ENCODE data around the gene NOTCH1. TPM values are rescaled to one million over a fixed set of nuclear protein-coding genes. Genes with fewer than 3 reads are reported as not detected.

The NOTCH1 gene
- total RNA-seq, 3 donors from 2014 or later: 124 to 128 (median 125) TPM

DNA sequence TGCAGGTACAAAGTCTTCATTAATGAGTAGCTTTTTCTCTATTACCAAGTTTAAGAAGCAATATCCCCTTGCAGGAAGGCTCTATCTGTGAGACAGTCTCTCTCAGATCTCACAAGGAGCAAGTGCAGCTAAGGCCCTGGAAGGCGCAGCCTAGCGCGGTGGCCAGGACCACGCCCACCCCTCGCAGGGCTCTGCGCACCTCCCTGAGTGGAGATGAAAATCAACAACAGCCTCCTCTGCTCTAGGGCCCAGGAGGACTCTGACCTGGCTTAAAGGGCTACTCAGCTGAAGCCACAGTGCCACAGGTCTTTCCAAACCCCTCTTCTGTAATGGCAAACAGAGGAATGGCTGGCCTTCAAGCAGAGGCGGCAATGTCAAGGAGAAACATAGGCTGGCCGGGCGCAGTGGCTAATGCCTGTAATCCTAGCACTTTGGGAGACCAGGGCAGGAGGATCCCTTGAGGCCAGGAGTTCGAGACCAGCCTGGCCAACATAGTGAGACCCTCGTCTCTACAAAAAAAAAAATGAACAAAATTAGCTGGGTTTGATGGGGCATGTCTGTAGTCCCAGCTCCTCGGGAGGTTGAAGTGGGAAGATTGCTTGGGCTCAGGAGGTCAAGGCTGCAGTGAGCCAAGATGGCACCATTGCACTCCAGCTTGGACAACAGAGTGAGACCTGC is 74.9 kb downstream of the NOTCH1 start:
- Mint-ChIP-seq H3K4me1 (ENCODE audit: low read depth) (no peaks in the 10 kb centered on the region), H3K4me3 (no peak overlapping the region), H3K9me3 (no peaks in the 10 kb centered on the region), H3K36me3 (ENCODE audit: insufficient read depth) (peaks cover 23% of the 10 kb centered on the region), H3K27me3 (ENCODE audit: low read depth) (no peaks in the 10 kb centered on the region)
- no peak for ATAC-seq
- no peak for DNase-seq

DNA sequence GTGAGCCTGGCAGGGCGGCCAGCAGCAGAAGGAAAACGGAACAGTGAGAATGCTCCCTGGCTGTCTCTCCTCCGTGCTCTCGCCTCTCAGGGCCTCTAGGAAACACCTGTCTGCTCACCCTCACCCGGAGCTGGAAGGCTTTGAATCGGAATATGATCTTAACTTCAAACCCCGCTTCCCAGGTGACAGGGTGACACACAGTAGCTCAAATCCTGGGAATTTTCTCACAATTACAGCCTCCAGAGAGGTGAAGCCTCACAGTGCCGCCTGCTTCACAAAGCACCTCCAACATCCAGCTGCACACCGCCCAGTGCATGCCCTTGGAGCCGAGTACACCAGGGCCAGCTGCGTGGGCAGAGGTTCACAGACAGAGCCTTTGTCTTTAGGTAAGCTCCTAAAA is 75.5 kb downstream of the NOTCH1 start:
- DNase-seq (no peak), ATAC-seq (no peak)
- H3K4me3 Mint-ChIP-seq: no peak overlapping the region
- H3K9me3 Mint-ChIP-seq: no peaks in the 10 kb centered on the region
- no peaks in the 10 kb centered on the region for H3K27me3 Mint-ChIP-seq (ENCODE audit: low read depth)
- H3K4me1 Mint-ChIP-seq (ENCODE audit: low read depth): no peaks in the 10 kb centered on the region
- peaks cover 23% of the 10 kb centered on the region for H3K36me3 Mint-ChIP-seq (ENCODE audit: insufficient read depth)

DNA sequence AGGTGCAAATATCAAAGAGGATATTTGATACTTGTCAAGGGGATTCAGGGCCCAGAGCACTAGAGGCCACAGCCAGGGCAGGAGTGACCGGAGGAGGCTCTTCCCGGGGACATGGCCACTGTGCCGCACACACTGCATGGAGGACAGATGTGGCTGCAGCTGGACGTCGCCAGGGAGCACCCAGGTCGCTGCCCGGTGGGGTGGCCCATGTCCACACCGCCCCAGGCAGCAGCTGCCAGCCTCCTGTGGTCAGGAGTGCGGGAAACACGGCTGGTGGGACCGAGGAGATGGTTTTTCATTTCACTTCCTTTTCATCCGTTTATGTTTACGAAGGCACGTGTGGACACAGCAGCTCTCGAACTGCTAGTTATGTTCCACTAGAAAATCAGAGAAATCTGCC is 78.1 kb downstream of the NOTCH1 start:
- Mint-ChIP-seq H3K27me3 (ENCODE audit: low read depth) (no peaks in the 10 kb centered on the region), H3K9me3 (no peaks in the 10 kb centered on the region), H3K36me3 (ENCODE audit: insufficient read depth) (peaks cover 30% of the 10 kb centered on the region), H3K4me1 (ENCODE audit: low read depth) (no peaks in the 10 kb centered on the region), H3K4me3 (no peak overlapping the region)
- ATAC-seq (no peak), DNase-seq (no peak)

DNA sequence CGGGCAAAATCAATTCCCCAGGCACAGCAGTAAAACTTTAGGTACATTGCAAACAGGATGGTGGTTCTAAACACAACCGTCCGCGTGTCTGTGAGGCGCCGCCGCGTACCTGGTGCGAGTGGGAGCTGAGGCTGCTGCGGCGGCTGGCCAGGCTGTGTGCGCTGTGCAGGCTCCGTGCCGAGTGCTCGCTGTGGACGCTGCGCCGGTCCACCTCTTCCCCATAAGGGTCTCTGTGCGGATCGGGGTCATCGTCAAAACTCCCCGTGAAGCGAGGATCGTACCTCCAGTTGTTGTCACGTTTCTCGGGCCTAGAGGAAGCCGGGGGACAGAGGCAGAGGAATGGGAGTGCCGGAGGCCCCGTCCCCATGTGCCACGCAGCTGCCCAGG is 79.7 kb downstream of the NOTCH1 start:
- no peak overlapping the region for H3K4me3 Mint-ChIP-seq
- DNase-seq (no peak), ATAC-seq (no peak)
- H3K27me3 Mint-ChIP-seq (ENCODE audit: low read depth): no peaks in the 10 kb centered on the region
- no peaks in the 10 kb centered on the region for H3K4me1 Mint-ChIP-seq (ENCODE audit: low read depth)
- H3K36me3 Mint-ChIP-seq (ENCODE audit: insufficient read depth): peaks cover 34% of the 10 kb centered on the region
- no peaks in the 10 kb centered on the region for H3K9me3 Mint-ChIP-seq

DNA sequence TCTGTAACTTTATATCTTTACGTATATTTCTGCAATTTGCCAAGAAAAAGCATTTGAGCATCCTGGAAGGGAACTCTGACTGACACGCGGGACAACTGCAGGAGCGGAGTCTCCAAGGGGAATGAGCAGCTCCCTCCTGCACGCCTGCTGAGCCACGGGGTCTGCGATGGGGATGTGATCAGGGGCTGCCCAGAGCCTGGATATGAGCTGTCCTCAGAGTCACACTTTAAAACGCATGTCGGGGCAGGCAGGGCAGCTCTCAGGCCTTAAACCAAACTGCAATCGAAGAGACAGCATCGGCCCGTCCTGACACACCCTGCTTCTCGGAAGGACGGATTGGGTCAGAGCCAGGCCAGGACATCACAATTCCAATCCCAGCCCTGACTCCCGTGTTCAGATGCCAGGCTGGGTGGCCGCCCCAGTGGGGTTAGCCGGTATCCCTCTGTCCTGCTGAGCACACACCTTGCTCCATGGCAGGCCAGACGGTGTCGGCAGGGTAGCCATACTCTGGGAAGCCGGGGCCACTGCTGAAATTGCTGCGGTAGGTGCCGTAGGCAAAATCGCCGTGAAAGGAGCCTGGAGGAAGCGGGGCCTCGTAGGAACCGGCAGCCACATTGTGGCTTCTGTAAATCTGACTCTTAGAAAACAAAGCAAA is 80.2 kb downstream of the NOTCH1 start:
- Mint-ChIP-seq H3K4me3 (no peak overlapping the region), H3K4me1 (ENCODE audit: low read depth) (no peaks in the 10 kb centered on the region), H3K27me3 (ENCODE audit: low read depth) (no peaks in the 10 kb centered on the region), H3K36me3 (ENCODE audit: insufficient read depth) (peaks cover 34% of the 10 kb centered on the region), H3K9me3 (no peaks in the 10 kb centered on the region)
- DNase-seq (no peak), ATAC-seq (no peak)

DNA sequence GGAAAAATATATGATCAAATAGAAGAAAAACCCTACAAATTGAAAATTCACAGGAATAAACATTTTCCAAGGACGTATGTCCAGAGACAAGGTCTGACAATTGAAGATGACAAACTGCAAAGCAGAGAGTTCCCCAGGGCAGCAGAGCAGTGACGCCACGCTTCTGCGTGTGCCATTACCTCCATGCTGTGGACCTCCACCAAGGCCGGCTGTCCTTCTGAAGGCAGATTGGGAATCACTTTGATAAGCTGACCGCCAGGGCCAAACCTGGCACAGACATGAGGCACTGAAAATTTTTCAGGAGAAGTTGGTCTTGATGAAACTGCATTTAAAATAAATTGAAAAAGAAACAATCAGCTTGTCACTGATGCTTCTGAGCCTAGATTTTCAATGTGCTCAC is 81.6 kb downstream of the NOTCH1 start:
- no peak overlapping the region for H3K4me3 Mint-ChIP-seq
- ATAC-seq (no peak), DNase-seq (no peak)
- H3K4me1 Mint-ChIP-seq (ENCODE audit: low read depth): no peaks in the 10 kb centered on the region
- no peaks in the 10 kb centered on the region for H3K9me3 Mint-ChIP-seq
- H3K36me3 Mint-ChIP-seq (ENCODE audit: insufficient read depth): peaks cover 40% of the 10 kb centered on the region
- no peaks in the 10 kb centered on the region for H3K27me3 Mint-ChIP-seq (ENCODE audit: low read depth)

DNA sequence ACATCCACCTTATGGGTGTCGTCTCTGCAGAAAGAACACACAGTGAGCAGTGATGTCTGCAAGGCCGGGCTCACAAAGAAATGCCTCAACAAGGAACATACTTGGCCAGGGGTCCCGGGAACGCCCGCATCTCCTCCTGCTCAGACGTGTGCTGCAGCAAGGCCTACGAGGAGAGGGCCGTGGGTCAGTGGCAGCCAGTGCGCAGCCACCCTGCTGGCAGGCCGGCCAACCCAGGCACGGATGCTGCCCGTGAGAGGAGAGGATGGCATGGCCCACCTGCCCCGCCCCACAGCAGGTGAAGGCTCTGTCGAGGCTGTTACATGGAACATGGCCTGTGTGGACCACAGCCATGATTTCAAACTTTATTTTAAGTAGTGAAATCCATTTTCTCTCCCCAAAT is 82.3 kb downstream of the NOTCH1 start:
- DNase-seq: no peak
- H3K9me3 Mint-ChIP-seq: no peaks in the 10 kb centered on the region
- no peak overlapping the region for H3K4me3 Mint-ChIP-seq
- peaks cover 45% of the 10 kb centered on the region for H3K36me3 Mint-ChIP-seq (ENCODE audit: insufficient read depth)
- ATAC-seq: no peak
- no peaks in the 10 kb centered on the region for H3K27me3 Mint-ChIP-seq (ENCODE audit: low read depth)
- no peaks in the 10 kb centered on the region for H3K4me1 Mint-ChIP-seq (ENCODE audit: low read depth)

DNA sequence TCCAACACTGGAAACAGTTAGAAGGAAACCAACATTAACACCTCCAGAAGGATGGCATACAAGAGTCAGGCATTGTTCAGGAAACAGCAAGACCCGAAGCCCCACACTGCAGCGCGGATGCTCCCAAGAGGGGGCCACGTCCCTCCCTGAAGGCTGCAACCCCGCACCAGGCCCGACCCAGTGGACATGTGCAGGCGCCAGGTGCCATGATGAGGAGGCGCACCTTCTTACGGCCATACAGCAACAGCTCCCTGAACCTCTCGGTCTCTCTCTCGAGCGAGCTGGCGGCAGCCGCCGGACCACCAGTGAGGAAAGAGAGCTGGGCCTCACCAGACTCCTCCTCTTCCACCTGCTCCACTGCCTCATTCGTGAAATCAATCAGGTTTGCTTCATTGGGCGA is 83.2 kb downstream of the NOTCH1 start:
- Mint-ChIP-seq H3K36me3 (ENCODE audit: insufficient read depth) (peaks cover 46% of the 10 kb centered on the region), H3K27me3 (ENCODE audit: low read depth) (no peaks in the 10 kb centered on the region), H3K9me3 (no peaks in the 10 kb centered on the region), H3K4me3 (no peak overlapping the region), H3K4me1 (ENCODE audit: low read depth) (no peaks in the 10 kb centered on the region)
- ATAC-seq: no peak
- DNase-seq: no peak

DNA sequence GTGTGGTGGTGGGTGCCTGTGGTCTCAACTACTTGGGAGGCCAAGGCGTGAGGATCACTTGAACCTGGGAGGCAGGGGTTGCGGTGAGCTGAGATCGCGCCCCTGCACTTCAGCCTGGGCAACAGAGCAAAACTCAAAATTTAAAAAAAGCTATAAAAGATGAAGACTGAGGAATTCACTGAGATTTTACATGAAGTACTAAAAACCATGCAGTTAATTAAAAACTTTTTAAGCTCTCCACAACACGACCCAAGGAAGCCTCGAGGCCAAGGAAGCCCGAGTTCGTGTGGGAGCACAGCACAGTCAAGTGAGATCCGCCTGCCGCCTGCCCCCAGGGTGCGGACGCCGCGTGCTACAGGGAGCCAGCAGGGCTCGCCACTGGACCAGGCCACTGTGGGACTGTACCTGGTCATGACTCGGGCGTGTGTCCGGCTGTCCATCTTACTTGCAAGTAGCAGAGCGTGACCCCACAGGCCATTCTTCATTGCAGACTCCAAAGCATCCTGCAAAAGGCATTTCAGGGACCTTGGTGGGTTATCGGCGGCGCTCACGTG is 85.0 kb downstream of the NOTCH1 start:
- ATAC-seq (no peak), DNase-seq (no peak)
- Mint-ChIP-seq H3K9me3 (no peaks in the 10 kb centered on the region), H3K36me3 (ENCODE audit: insufficient read depth) (peaks cover 46% of the 10 kb centered on the region), H3K4me1 (ENCODE audit: low read depth) (no peaks in the 10 kb centered on the region), H3K4me3 (no peak overlapping the region), H3K27me3 (ENCODE audit: low read depth) (no peaks in the 10 kb centered on the region)

DNA sequence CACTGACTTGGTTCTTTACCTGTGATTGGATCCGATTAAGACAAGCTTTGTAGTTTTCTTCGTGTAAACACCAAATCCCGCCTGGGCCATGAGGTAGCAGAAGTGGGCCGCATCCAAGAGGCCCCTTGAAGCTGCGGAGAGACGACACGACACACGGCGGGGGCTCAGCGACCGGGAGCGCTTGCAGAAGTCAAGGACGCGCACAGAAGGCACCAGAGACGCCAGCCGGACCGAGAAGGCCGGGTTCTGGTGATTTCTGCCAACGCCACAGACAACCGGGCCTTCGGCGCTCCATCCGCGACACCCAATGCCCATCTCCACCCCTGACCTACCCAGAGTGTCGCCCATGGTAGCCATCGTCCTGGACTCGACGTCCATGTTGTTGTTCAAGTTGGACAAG is 86.4 kb downstream of the NOTCH1 start:
- Mint-ChIP-seq H3K9me3 (no peaks in the 10 kb centered on the region), H3K27me3 (ENCODE audit: low read depth) (no peaks in the 10 kb centered on the region), H3K4me3 (no peak overlapping the region), H3K36me3 (ENCODE audit: insufficient read depth) (peaks cover 46% of the 10 kb centered on the region), H3K4me1 (ENCODE audit: low read depth) (no peaks in the 10 kb centered on the region)
- ATAC-seq (no peak), DNase-seq (no peak)

DNA sequence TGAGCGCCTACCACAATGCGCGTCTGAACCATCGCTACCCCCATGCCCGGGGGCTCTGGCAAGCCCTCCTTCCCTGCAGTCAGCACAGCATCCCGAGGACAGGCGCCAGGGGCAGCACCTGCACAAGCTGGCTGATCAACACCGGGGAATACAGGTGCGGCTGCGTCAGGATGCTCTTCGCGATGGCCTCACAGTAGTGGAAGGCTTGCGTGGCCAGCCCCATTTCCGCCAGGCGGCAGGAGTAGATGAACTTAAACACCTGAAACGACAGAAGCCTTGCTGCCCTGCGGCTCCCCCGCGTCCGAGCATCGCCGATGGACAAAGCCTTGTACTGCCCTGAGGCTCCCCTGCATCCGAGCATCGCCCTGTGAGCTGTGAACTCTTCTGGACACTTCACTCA is 88.5 kb downstream of the NOTCH1 start:
- peaks cover 47% of the 10 kb centered on the region for H3K36me3 Mint-ChIP-seq (ENCODE audit: insufficient read depth)
- no peak for ATAC-seq
- no peaks in the 10 kb centered on the region for H3K4me1 Mint-ChIP-seq (ENCODE audit: low read depth)
- H3K4me3 Mint-ChIP-seq: no peak overlapping the region
- no peak for DNase-seq
- no peaks in the 10 kb centered on the region for H3K9me3 Mint-ChIP-seq
- no peaks in the 10 kb centered on the region for H3K27me3 Mint-ChIP-seq (ENCODE audit: low read depth)

DNA sequence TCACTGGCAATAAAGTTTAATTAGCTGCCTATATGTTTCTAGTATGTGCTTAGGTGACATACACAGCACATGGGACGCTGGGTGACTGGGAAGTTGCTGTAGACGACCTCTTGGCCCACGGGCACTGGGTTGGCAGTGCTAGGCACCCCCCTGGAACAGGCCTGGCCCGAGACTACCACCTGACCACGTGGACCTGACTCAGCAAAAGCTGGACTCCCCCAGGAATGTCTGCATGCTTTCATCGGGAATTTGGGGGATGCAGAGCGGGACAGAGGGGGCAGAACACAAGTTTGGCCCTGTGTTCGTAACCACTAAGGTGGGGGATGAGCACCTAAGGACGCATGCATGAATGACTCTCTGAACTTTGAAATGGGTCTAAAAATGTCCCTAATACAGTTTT is 89.6 kb downstream of the NOTCH1 start:
- DNase-seq: no peak
- Mint-ChIP-seq H3K9me3 (no peaks in the 10 kb centered on the region), H3K36me3 (ENCODE audit: insufficient read depth) (peaks cover 44% of the 10 kb centered on the region), H3K4me1 (ENCODE audit: low read depth) (no peaks in the 10 kb centered on the region), H3K27me3 (ENCODE audit: low read depth) (no peaks in the 10 kb centered on the region), H3K4me3 (no peak overlapping the region)
- no peak for ATAC-seq

DNA sequence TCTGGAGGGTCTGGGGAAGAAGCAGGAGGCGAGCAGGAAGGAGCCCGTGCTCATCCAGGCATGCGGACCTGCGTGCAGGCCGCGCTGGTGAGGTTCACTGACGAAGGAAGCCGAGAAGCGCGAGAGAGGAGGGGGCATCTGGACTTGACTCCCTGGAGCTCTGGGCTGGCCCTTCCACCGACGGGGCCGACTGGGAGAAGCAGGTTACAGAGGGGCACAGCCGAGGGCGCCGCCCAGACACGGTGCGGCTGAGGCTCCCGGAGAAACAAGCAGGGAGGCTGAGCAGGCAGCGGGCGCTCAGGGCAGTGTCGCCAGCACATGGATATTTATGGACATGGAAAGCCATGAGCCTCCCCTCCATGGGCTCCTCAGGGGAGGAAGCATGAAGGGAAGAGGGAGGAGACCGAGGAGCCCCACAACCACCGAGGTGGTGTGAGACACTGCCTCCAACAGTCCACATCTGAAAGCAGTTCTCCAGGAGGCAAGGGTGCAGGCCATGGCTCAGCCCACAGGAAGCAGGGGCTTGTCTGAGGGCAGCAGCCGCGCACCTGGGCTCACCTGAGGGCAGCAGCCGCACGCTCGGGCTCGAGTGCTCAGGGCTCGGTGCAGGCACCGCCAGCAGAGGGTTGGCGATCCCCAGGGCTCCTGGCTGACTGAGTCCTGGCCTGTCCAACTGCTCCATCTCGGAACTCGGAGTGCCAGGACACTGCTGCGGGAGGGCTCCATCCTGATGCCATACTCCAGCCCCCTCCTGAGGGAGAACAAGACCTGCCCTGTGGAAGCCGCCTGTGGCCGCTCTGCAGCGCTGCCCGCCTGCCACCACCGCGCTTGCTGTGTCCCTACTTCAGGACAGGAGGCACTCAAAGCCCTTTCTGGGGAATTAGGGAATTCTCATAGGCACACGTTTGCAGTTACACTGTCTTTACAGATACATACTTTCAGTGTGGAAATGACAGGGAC is 90.5 kb downstream of the NOTCH1 start:
- DNase-seq: no peak
- H3K4me3 Mint-ChIP-seq: no peak overlapping the region
- ATAC-seq: no peak
- H3K36me3 Mint-ChIP-seq (ENCODE audit: insufficient read depth): peaks cover 40% of the 10 kb centered on the region
- no peaks in the 10 kb centered on the region for H3K27me3 Mint-ChIP-seq (ENCODE audit: low read depth)
- no peaks in the 10 kb centered on the region for H3K4me1 Mint-ChIP-seq (ENCODE audit: low read depth)
- no peaks in the 10 kb centered on the region for H3K9me3 Mint-ChIP-seq

DNA sequence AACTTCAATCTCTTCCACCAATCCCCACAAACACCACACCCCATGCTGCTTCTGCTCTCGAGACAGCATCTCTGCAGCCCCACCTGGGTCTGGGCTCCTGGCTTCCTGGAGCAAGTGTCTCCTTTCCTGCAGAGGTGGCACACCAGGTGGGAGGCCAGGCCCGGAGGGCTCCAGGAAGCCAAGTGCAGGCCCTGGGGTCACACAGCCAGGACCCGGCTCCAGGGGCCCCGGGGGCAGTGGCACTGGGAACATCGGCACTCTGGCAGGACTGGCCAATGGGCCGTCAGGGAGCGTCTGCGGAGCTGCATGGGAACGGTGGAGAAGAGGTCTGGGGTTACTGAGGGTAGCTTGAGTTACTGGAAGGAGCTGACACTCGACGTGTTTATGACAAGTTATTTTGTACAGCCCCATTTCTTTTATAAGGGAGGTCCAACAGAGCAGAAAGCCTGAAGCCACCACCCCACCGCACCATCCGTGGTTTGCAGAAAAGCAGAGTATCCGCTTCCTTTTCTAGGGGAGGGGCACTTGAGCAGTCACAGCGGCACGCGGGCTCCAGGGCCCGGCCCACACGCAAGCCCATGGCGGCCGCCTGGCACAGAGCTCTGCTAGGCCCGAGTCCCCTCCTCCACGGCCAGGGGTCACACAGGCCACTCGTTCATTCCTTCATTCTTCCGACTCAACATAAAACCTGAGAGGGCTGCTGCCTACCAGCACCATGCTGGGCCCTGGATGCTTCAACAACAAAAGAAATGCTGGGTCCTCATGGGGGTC is 91.6 kb downstream of the NOTCH1 start:
- DNase-seq: no peak
- H3K27me3 Mint-ChIP-seq (ENCODE audit: low read depth): no peaks in the 10 kb centered on the region
- H3K36me3 Mint-ChIP-seq (ENCODE audit: insufficient read depth): peaks cover 38% of the 10 kb centered on the region
- no peak overlapping the region for H3K4me3 Mint-ChIP-seq
- no peaks in the 10 kb centered on the region for H3K9me3 Mint-ChIP-seq
- ATAC-seq: no peak
- H3K4me1 Mint-ChIP-seq (ENCODE audit: low read depth): no peaks in the 10 kb centered on the region

Measured in activated T-cell treated with anti-CD3 and anti-CD28 coated beads, Interleukin-2, amount 50 U/mL, for 4 hours (primary cell).